Mesenchymal stem cell (in vitro differentiated cells and primary cell): ENCODE results near the gene MAN1C1.

Source experiments
- DNase-seq: peaks from one replicate; pipeline ENCODE4 v3.0.0-alpha.2; 2013
- H2AFZ ChIP-seq: one replicate; pipeline ENCODE4 v1.6.1; 2013; ENCODE audit warnings: low read depth, mild to moderate bottlenecking, control low read depth, inconsistent platforms, low read length, moderate library complexity
- H2AK5ac ChIP-seq: 2 replicates; pipeline ENCODE4 v1.6.1; 2013; ENCODE audit warnings: low read length, moderate library complexity, mild to moderate bottlenecking, inconsistent platforms; ENCODE audit not compliant: severe bottlenecking
- H2BK120ac ChIP-seq: one replicate; pipeline ENCODE4 v1.6.1; 2013; ENCODE audit warnings: low read depth, mild to moderate bottlenecking, inconsistent platforms, low read length, moderate library complexity
- H2BK12ac ChIP-seq, 2 experiments: one replicate each; pipeline ENCODE4 v1.6.1; 2013; ENCODE audit warnings: inconsistent platforms in 2 of 2, low read length in 2 of 2, mild to moderate bottlenecking in 2 of 2, moderate library complexity in 2 of 2, control low read depth in 1 of 2
- H2BK15ac ChIP-seq: one replicate; pipeline ENCODE4 v1.6.1; 2013; ENCODE audit warnings: mild to moderate bottlenecking, low read depth, inconsistent platforms; ENCODE audit not compliant: poor library complexity, severe bottlenecking
- H2BK5ac ChIP-seq: 2 replicates; pipeline ENCODE4 v1.6.1; 2013; ENCODE audit warnings: low read depth, mild to moderate bottlenecking, low read length, control low read depth, inconsistent platforms; ENCODE audit not compliant: poor library complexity, severe bottlenecking
- H3K14ac ChIP-seq, 2 experiments: one replicate each; pipeline ENCODE4 v1.6.1; 2013; ENCODE audit warnings: inconsistent platforms in 2 of 2, low read length in 2 of 2, control low read depth in 1 of 2, mild to moderate bottlenecking in 1 of 2, moderate library complexity in 1 of 2
- H3K18ac ChIP-seq, 2 experiments: one replicate each; pipeline ENCODE4 v1.6.1; 2013; ENCODE audit warnings: inconsistent platforms in 2 of 2, low read length in 2 of 2, control low read depth in 1 of 2, low read depth in 1 of 2, mild to moderate bottlenecking in 1 of 2
- H3K23ac ChIP-seq, 2 experiments: one replicate each; pipeline ENCODE4 v1.6.1; 2013; ENCODE audit warnings: inconsistent platforms in 2 of 2, low read length in 2 of 2, mild to moderate bottlenecking in 2 of 2, moderate library complexity in 2 of 2, control low read depth in 1 of 2
- H3K27ac ChIP-seq: 2 replicates; pipeline ENCODE4 v1.5.1; 2013; ENCODE audit warnings: mild to moderate bottlenecking, moderate library complexity, low read length, control low read depth, inconsistent platforms; ENCODE audit not compliant: poor library complexity, severe bottlenecking
- H3K27me3 ChIP-seq, 2 experiments: 2 replicates each; pipeline versions ENCODE4 v1.6.1 to v1.7.0; 2013; ENCODE audit warnings: low read length in 2 of 2, mild to moderate bottlenecking in 2 of 2, moderate library complexity in 2 of 2, control low read depth in 1 of 2, inconsistent platforms in 1 of 2; ENCODE audit not compliant: control insufficient read depth in 1 of 2, insufficient read depth in 1 of 2
- H3K36me3 ChIP-seq, 2 experiments: 2 replicates each; pipeline versions ENCODE4 v1.6.1 to v1.7.0; 2013; ENCODE audit warnings: low read length in 2 of 2, control low read depth in 1 of 2, inconsistent platforms in 1 of 2, low read depth in 1 of 2, mild to moderate bottlenecking in 1 of 2; ENCODE audit not compliant: insufficient read depth in 2 of 2, control insufficient read depth in 1 of 2
- H3K4ac ChIP-seq, 2 experiments: one replicate each; pipeline ENCODE4 v1.6.1; 2013; ENCODE audit warnings: inconsistent platforms in 2 of 2, low read length in 2 of 2, mild to moderate bottlenecking in 2 of 2, moderate library complexity in 2 of 2, control low read depth in 1 of 2, low read depth in 1 of 2
- H3K4me1 ChIP-seq: 2 replicates; pipeline ENCODE4 v1.6.1; 2013; ENCODE audit warnings: low read depth, low read length, control low read depth; ENCODE audit not compliant: control insufficient read depth, insufficient read depth
- H3K4me2 ChIP-seq: 2 replicates; pipeline ENCODE4 v1.6.1; 2013; ENCODE audit warnings: low read length, mild to moderate bottlenecking, inconsistent platforms; ENCODE audit not compliant: poor library complexity, severe bottlenecking
- H3K4me3 ChIP-seq, 2 experiments: 2 replicates each; pipeline versions ENCODE4 v1.5.1 to v1.7.0; 2013; ENCODE audit warnings: low read length in 2 of 2, mild to moderate bottlenecking in 2 of 2, control low read depth in 1 of 2, low read depth in 1 of 2; ENCODE audit not compliant: insufficient read depth in 1 of 2
- H3K79me1 ChIP-seq: replicated peaks from 2 replicates; pipeline ENCODE4 v1.6.1; 2013; ENCODE audit warnings: mild to moderate bottlenecking, control low read depth, low read length, inconsistent platforms; ENCODE audit not compliant: poor library complexity, severe bottlenecking
- H3K9ac ChIP-seq: 2 replicates; pipeline ENCODE4 v1.7.0; 2013; ENCODE audit warnings: mild to moderate bottlenecking, low read length, moderate library complexity
- H3K9me3 ChIP-seq: 2 replicates; pipeline ENCODE4 v1.7.0; 2013; ENCODE audit warnings: mild to moderate bottlenecking, low read length; ENCODE audit not compliant: control insufficient read depth
- H4K8ac ChIP-seq: one replicate; pipeline ENCODE4 v1.6.1; 2013; ENCODE audit warnings: inconsistent platforms, mild to moderate bottlenecking, low read length, moderate library complexity
- H4K91ac ChIP-seq: one replicate; pipeline ENCODE4 v1.6.1; 2013; ENCODE audit warnings: mild to moderate bottlenecking, low read length, inconsistent platforms
- WGBS: methylation state at CpG from one replicate; pipeline ENCODE4 v1.1.7; 2013; ENCODE audit warnings: mixed read lengths; 5-methylcytosine and 5-hydroxymethylcytosine counted together

The MAN1C1 gene

GRCh38 chr1:25664357-25665199 lies 48.0 kb downstream of the MAN1C1 start:
- Histone ChIP-seq H3K36me3 (no peaks in the 10 kb centered on the region), H2BK12ac (no peak overlapping the region), H2BK120ac (no peak overlapping the region), H3K9ac (no peak overlapping the region), H3K23ac (no peak overlapping the region), H3K79me1 (no peaks in the 10 kb centered on the region), H3K14ac (no peak overlapping the region), H3K4me2 (no peak overlapping the region), H3K27ac (no peak overlapping the region), H4K91ac (no peak overlapping the region), H2AK5ac (no peak overlapping the region), H2AFZ (no peak overlapping the region), H3K4me3 (no peak overlapping the region), H3K4ac (no peak overlapping the region), H3K9me3 (no peaks in the 10 kb centered on the region), H2BK15ac (no peak overlapping the region), H4K8ac (no peak overlapping the region), H2BK5ac (no peak overlapping the region), H3K18ac (no peak overlapping the region), H3K4me1 (peaks cover 2% of the 10 kb centered on the region), H3K27me3 (peaks cover 0 to 23% of the 10 kb centered on the region in 2 experiments)
- 93% methylated on average over 13 of the region's 14 CpGs for WGBS
- no peak for DNase-seq

- Histone ChIP-seq H3K27ac (no peak overlapping the region), H3K4me1 (peaks cover under 1% of the 10 kb centered on the region), H2BK12ac (no peak overlapping the region), H3K36me3 (peaks cover 0 to 4% of the 10 kb centered on the region in 2 experiments), H4K8ac (no peak overlapping the region), H3K79me1 (no peaks in the 10 kb centered on the region), H3K4ac (no peak overlapping the region), H3K9ac (no peak overlapping the region), H2AK5ac (no peak overlapping the region), H2AFZ (no peak overlapping the region), H3K9me3 (no peaks in the 10 kb centered on the region), H2BK120ac (no peak overlapping the region), H3K27me3 (peaks cover 0 to 31% of the 10 kb centered on the region in 2 experiments), H4K91ac (no peak overlapping the region), H2BK15ac (no peak overlapping the region), H3K18ac (no peak overlapping the region), H3K4me3 (no peak overlapping the region), H2BK5ac (no peak overlapping the region), H3K14ac (no peak overlapping the region), H3K23ac (no peak overlapping the region), H3K4me2 (no peak overlapping the region)
- 81% methylated on average over 5 of the region's 5 CpGs for WGBS
- no peak for DNase-seq
Measured at GRCh38 chr1:25666460-25666859, 49.9 kb downstream of the MAN1C1 start.

GRCh38 chr1:25668931-25669573 lies 52.5 kb downstream of the MAN1C1 start:
- no peak overlapping the region for H3K9ac ChIP-seq
- no peak overlapping the region for H3K4me2 ChIP-seq
- H3K4me1 ChIP-seq, result peaks cover 2% of the 10 kb centered on the region
- H2BK12ac ChIP-seq, result no peak overlapping the region
- peaks cover 0 to 45% of the 10 kb centered on the region in 2 experiments for H3K27me3 ChIP-seq
- no peak overlapping the region for H3K18ac ChIP-seq
- no peak for DNase-seq
- no peak overlapping the region for H3K14ac ChIP-seq
- no peak overlapping the region for H2BK15ac ChIP-seq
- no peak overlapping the region for H2BK120ac ChIP-seq
- no peak overlapping the region for H3K23ac ChIP-seq
- no peak overlapping the region for H3K4me3 ChIP-seq
- WGBS, result 88% methylated on average over 9 of the region's 9 CpGs
- H3K36me3 ChIP-seq, result peaks cover 0 to 4% of the 10 kb centered on the region in 2 experiments
- H3K27ac ChIP-seq, result no peak overlapping the region
- H4K8ac ChIP-seq, result no peak overlapping the region
- H3K9me3 ChIP-seq, result peaks cover 7% of the 10 kb centered on the region
- H3K79me1 ChIP-seq, result no peaks in the 10 kb centered on the region
- H4K91ac ChIP-seq, result no peak overlapping the region
- no peak overlapping the region for H2AK5ac ChIP-seq
- no peak overlapping the region for H2AFZ ChIP-seq
- no peak overlapping the region for H3K4ac ChIP-seq
- H2BK5ac ChIP-seq, result no peak overlapping the region

- Histone ChIP-seq H3K79me1 (no peaks in the 10 kb centered on the region), H3K27ac (no peak overlapping the region), H2AFZ (no peak overlapping the region), H2BK120ac (no peak overlapping the region), H3K23ac (no peak overlapping the region), H3K4ac (no peak overlapping the region), H3K9me3 (peaks cover 7% of the 10 kb centered on the region), H3K4me1 (peaks cover 2% of the 10 kb centered on the region), H3K36me3 (peaks cover 0 to 4% of the 10 kb centered on the region in 2 experiments), H3K18ac (no peak overlapping the region), H4K91ac (no peak overlapping the region), H3K9ac (no peak overlapping the region), H2BK15ac (no peak overlapping the region), H3K4me3 (no peak overlapping the region), H2BK5ac (no peak overlapping the region), H3K27me3 (peaks cover 0 to 42% of the 10 kb centered on the region in 2 experiments), H2AK5ac (no peak overlapping the region), H2BK12ac (no peak overlapping the region), H4K8ac (no peak overlapping the region), H3K4me2 (no peak overlapping the region), H3K14ac (no peak overlapping the region)
- no peak for DNase-seq
- WGBS, result 82% methylated on average over 4 of the region's 4 CpGs
Measured at GRCh38 chr1:25669781-25670567, 53.4 kb downstream of the MAN1C1 start.
